HL-60 (cell line): Measurements from ENCODE around the gene FAM204A.

ENCODE experiments used
- CTCF ChIP-seq: IDR thresholded peaks from one replicate; pipeline ENCODE4 v1.5.1; 2011; ENCODE audit warnings: low read length, control low read depth, inconsistent platforms; ENCODE audit not compliant: insufficient read depth
- GABPA ChIP-seq: IDR thresholded peaks from 2 replicates; pipeline ENCODE4 v1.6.1; 2012; ENCODE audit warnings: low read depth
- POLR2AphosphoS5 ChIP-seq: IDR thresholded peaks from 2 replicates; pipeline ENCODE4 v1.6.1; 2012; ENCODE audit warnings: low read depth
- REST ChIP-seq: IDR thresholded peaks from 2 replicates; pipeline ENCODE4 v1.6.1; 2012; ENCODE audit warnings: low read depth; ENCODE audit not compliant: insufficient replicate concordance

- no peak for TF ChIP-seq CTCF
- TF ChIP-seq POLR2AphosphoS5: no peak
- no peak for TF ChIP-seq GABPA
- no peak for TF ChIP-seq REST
These were observed 77.9 kb downstream of the FAM204A start for GRCh38 chr10:118264252-118264651.
